ENCODE results near the gene H2BK1.

- TF ChIP-seq POLR2A (IDR thresholded peaks at IDR 0.05; ENCODE audit: insufficient read depth in 1 of 2, low read depth in 2 of 2, low read length in 2 of 2): no peak
- no peak for TF ChIP-seq MAZ (IDR thresholded peaks at IDR 0.05; ENCODE audit: borderline replicate concordance, low read depth, low read length)
- no peak for TF ChIP-seq MAZ (CRISPR knock-in tag; IDR thresholded peaks at IDR 0.05; ENCODE audit: low read depth)
- TF ChIP-seq ELK4 (CRISPR knock-in tag; IDR thresholded peaks at IDR 0.05; ENCODE audit: borderline replicate concordance): no peak
- no peak for TF ChIP-seq KDM2A (CRISPR knock-in tag; IDR thresholded peaks at IDR 0.05; ENCODE audit: borderline replicate concordance, low read depth)
- no peak for TF ChIP-seq PHB2 (IDR thresholded peaks at IDR 0.05; ENCODE audit: partially characterized antibody)
- no peak for TF ChIP-seq ZNF263 (CRISPR knock-in tag; IDR thresholded peaks at IDR 0.05)
- TF ChIP-seq CTCF (CRISPR knock-in tag; IDR thresholded peaks at IDR 0.05): no peak
- TF ChIP-seq BATF2 (CRISPR knock-in tag; IDR thresholded peaks at IDR 0.05): no peak
- no peak for TF ChIP-seq ZNF512B (CRISPR knock-in tag; IDR thresholded peaks at IDR 0.05; ENCODE audit: borderline replicate concordance)
- no peak for TF ChIP-seq ESRRA (CRISPR knock-in tag; IDR thresholded peaks at IDR 0.05; ENCODE audit: low read depth)
- TF ChIP-seq PATZ1 (CRISPR knock-in tag; IDR thresholded peaks at IDR 0.05): no peak
- TF ChIP-seq KLF13 (CRISPR knock-in tag; IDR thresholded peaks at IDR 0.05): no peak
Measured at GRCh38 chr7:151206914-151207313, 3.4 kb downstream of the H2BK1 start.
